Right lobe of liver (tissue), 6 donors: ENCODE data around the gene DGKI. TPM values are rescaled to one million over a fixed set of nuclear protein-coding genes. Genes with fewer than 3 reads are reported as not detected.

Experiments used
- ATAC-seq, 4 donors: fragments of 200-7000 bp; cut with Tn5 transposase; one replicate each; pipeline ENCODE4 v1.9.1; 2020; ENCODE audit warnings: mild to moderate bottlenecking in 4 of 4, moderate library complexity in 4 of 4
- DNase-seq, 3 donors: peaks; one replicate each; pipeline ENCODE4 v3.0.0-alpha.2; 2020
- H3K27ac ChIP-seq, 3 donors: fragments of 200-600 bp; one replicate each; pipeline ENCODE4 v1.8.0; 2022
- H3K27me3 ChIP-seq, 2 donors: fragments of 200-600 bp; one replicate each; pipeline ENCODE4 v1.8.0; 2022
- H3K36me3 ChIP-seq, 4 donors: fragments of 200-600 bp; sonication (generic) in 1 of 4; one replicate each; pipeline versions ENCODE4 v1.5.1 to v1.8.0; 2017 to 2022; ENCODE audit warnings: control low read depth in 1 of 4
- H3K4me1 ChIP-seq, 4 donors: fragments of 200-600 bp; sonication (generic) in 1 of 4; one replicate each; pipeline versions ENCODE4 v1.5.1 to v1.8.0; 2017 to 2022; ENCODE audit warnings: control low read depth in 1 of 4
- H3K4me3 ChIP-seq, 3 donors: fragments of 200-600 bp; one replicate each; pipeline ENCODE4 v1.8.0; 2022
- H3K9me3 ChIP-seq, 4 donors: fragments of 200-600 bp; sonication (generic) in 1 of 4; one replicate each; pipeline versions ENCODE4 v1.5.1 to v1.8.0; 2017 to 2022; ENCODE audit warnings: control low read depth in 1 of 4
- POLR2A ChIP-seq: fragments of 450-650 bp; IDR thresholded peaks from one replicate; pipeline ENCODE4 v1.6.1; 2017; ENCODE audit warnings: antibody characterized with exemption, mild to moderate bottlenecking
- WGBS: methylation state at CpG from one replicate; pipeline ENCODE4 v1.1.6; 2018; ENCODE audit warnings: low coverage, low lambda C conversion rate; ENCODE audit not compliant: insufficient coverage; ENCODE audit errors: missing lambda C conversion rate; 5-methylcytosine and 5-hydroxymethylcytosine counted together
- intact Hi-C, 2 donors: fragments of 100-400 bp; cut with DNase I; formaldehyde crosslinking; loops; one replicate each; pipeline versions ENCODE4 v1.11.2 to v1.14.1; 2022
- total RNA-seq, 6 experiments: library from RNA; depleted of rRNA in 2 of 6; stranded (reverse); fragments of >200 nt in 2 of 6; fragmentation: NEBNext Ultra II Directional in 3 of 6; extraction: Animal tissue kit (Norgen Biotek cat#: 25700) in 3 of 6; gene quantifications; one replicate each; pipeline versions ENCODE4 v1.1.0 to v1.2.4, GENCODE V29; 2016 to 2023
- TF ChIP-seq, protein P1 (sequence below), 4 donors: fragments of 200-600 bp in 3 of 4; fragments of 450-650 bp in 1 of 4; IDR thresholded peaks; one replicate each; pipeline versions ENCODE4 v1.5.1 to v1.8.0; 2016 to 2022; ENCODE audit warnings: antibody characterized with exemption in 4 of 4, mild to moderate bottlenecking in 2 of 4
- donor health status: DM: no; HTN: yes; CAD: no.
- donor health status: DM: no; HTN: no; CAD: no.
- donor health status: DM: no; HTN: no; CAD: no.
- donor health status: DM: no; HTN: yes; CAD: no.
- donor health status: DM: no; HTN: yes; CAD: no.

The DGKI gene
- total RNA-seq, 6 experiments from 2014 or later, result 0.05 to 0.35 (median 0.06) TPM; not detected in 1

DNA sequence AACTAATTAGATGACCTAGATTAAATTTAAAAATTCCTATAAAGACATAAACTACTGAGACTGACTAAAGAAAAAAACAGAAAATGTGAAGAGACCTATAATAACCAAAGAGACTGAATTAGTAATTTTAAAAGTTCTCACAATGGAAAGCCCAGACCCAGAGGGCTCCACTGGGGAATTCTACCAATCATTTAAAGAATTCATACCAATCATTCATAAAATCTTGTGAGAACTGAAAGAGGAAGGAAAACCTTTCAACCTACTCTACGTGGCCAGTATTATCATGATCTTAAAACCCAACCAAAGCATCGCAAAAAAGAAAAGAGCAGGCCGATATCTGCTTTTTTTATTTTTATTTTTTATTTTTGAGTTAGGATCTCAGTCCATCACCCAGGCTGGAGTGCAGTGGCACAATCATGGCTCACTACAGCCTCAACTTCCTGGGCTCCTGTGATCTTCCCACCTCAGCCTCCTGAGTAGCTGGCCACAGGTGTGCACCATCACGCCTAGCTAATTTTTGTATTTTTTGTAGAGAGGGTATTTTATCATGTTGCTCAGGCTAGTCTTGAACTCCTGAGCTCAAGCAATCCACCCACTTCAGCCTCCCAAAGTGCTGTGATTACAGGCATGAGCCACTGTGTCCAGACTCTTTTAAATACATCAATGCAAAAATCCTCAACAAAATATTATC is 48.6 kb downstream of the DGKI start:
- Histone ChIP-seq H3K4me3 (no peak overlapping the region), H3K36me3 (no peaks in the 10 kb centered on the region), H3K27me3 (no peaks in the 10 kb centered on the region), H3K27ac (no peak overlapping the region), H3K4me1 (no peaks in the 10 kb centered on the region), H3K9me3 (no peaks in the 10 kb centered on the region)
- no peak for DNase-seq
- 75% methylated on average over 4 of the region's 4 CpGs for WGBS
- intact Hi-C loops, result no loop called here
- ATAC-seq, result no peak
- TF ChIP-seq POLR2A, result no peak
- TF ChIP-seq, protein P1, sequence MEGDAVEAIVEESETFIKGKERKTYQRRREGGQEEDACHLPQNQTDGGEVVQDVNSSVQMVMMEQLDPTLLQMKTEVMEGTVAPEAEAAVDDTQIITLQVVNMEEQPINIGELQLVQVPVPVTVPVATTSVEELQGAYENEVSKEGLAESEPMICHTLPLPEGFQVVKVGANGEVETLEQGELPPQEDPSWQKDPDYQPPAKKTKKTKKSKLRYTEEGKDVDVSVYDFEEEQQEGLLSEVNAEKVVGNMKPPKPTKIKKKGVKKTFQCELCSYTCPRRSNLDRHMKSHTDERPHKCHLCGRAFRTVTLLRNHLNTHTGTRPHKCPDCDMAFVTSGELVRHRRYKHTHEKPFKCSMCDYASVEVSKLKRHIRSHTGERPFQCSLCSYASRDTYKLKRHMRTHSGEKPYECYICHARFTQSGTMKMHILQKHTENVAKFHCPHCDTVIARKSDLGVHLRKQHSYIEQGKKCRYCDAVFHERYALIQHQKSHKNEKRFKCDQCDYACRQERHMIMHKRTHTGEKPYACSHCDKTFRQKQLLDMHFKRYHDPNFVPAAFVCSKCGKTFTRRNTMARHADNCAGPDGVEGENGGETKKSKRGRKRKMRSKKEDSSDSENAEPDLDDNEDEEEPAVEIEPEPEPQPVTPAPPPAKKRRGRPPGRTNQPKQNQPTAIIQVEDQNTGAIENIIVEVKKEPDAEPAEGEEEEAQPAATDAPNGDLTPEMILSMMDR (IDR thresholded peaks at IDR 0.05), result no peak

DNA sequence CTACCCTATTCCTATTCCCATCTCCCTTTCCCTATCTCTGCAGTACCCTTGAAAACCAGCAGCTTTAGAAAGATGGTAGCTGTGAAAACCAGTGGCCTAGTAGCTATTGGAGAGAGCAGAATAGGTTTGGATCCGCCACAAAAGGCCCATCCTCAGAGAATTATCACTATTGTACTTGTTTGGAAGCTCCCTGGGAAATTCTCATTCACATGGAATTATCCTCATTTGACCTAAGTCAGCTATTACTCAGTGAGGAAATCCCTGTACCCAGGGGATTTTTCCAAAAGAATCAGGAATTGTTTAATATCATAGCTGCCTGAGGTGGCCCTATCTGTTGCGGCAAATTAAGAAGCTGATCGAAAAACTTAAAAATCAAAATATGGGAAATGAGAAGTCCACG is 51.6 kb downstream of the DGKI start:
- intact Hi-C loops, result no loop called here
- 88% methylated on average over 4 of the region's 4 CpGs for whole genome bisulfite sequencing
- TF ChIP-seq POLR2A, result no peak
- TF ChIP-seq, protein P1 (IDR thresholded peaks at IDR 0.05), result no peak
- Histone ChIP-seq H3K4me1 (no peaks in the 10 kb centered on the region), H3K27ac (no peak overlapping the region), H3K27me3 (no peaks in the 10 kb centered on the region), H3K4me3 (no peak overlapping the region), H3K9me3 (no peaks in the 10 kb centered on the region), H3K36me3 (no peaks in the 10 kb centered on the region)
- DNase-seq (no peak), ATAC-seq (no peak)

DNA sequence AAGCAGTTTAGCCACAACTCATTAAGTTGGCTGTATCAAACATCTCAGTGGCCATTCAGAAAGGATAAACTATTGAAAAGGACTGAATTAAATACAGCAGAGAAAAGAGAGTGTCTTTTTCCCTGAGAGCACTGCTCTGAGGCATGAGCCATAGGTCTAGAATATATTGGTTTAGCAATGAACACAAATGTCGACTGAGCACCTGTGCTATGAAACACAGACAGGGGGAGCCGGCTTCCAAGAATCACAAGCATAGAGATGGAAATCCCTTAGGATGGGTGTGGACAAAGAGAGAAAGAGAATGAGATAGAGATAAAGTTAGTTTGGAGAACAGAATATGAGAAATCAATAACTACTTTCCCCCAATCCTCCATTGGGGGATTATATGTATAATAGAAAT is 54.8 kb downstream of the DGKI start:
- intact Hi-C loops, result no loop called here
- H3K4me3 ChIP-seq, result no peak overlapping the region
- H3K4me1 ChIP-seq, result no peaks in the 10 kb centered on the region
- no peaks in the 10 kb centered on the region for H3K9me3 ChIP-seq
- WGBS, result 90% methylated on average over 2 of the region's 2 CpGs
- DNase-seq (no peak), ATAC-seq (no peak)
- H3K36me3 ChIP-seq, result no peaks in the 10 kb centered on the region
- H3K27me3 ChIP-seq, result no peaks in the 10 kb centered on the region
- no peak overlapping the region for H3K27ac ChIP-seq
- TF ChIP-seq, protein P1 (IDR thresholded peaks at IDR 0.05), result no peak
- no peak for TF ChIP-seq POLR2A

GRCh38 chr7:137790828-137791227 is 55.9 kb downstream of the DGKI start:
- TF ChIP-seq POLR2A, result no peak
- TF ChIP-seq, protein P1 (IDR thresholded peaks at IDR 0.05), result no peak
- no peaks in the 10 kb centered on the region for H3K27me3 ChIP-seq
- no peak overlapping the region for H3K27ac ChIP-seq
- no peak for DNase-seq
- intact Hi-C loops, result no loop called here
- ATAC-seq, result no peak
- no peak overlapping the region for H3K4me3 ChIP-seq
- no peaks in the 10 kb centered on the region for H3K9me3 ChIP-seq
- H3K4me1 ChIP-seq, result no peaks in the 10 kb centered on the region
- no peaks in the 10 kb centered on the region for H3K36me3 ChIP-seq
